ENCODE results near the gene CCDC178.

DNA sequence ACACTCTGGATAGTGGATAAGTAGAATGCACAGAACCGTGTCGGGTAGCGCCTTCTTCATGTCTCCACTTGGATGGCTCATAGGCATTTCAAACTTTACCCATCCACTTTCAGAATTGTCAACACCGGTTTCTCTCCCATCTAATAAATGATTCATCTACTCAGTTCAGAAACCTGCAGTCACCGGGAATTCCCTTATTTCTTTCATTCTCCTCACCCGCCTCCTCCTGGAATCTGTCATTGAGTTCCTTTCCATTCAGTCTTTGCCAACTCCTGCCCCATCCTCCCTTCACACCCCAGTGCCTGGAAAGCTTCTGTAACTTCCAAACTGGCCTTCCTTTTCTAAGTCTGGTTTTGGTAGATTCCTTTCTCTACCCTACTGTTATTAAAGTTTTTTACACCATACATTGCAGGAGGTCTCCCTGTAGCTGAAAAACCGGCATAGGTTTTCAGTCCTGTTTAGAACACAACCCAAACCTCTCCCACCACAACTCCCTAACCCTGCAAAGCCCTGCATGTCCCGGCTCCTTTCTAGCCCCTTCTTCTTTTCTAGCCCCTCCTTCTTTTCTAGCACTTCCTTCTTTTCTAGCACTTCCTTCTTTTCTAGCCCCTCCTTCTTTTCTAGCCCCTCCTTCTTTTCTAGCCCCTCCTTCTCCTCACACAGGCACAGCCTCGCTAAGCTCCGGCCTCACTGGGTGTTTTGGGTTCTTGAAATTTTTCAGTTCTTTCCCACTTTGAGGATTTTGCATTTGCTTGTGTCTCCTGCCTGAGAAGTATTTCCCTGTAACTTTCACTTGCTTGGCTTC lies 533.8 kb downstream of the CCDC178 start:
- TF ChIP-seq, protein P1, sequence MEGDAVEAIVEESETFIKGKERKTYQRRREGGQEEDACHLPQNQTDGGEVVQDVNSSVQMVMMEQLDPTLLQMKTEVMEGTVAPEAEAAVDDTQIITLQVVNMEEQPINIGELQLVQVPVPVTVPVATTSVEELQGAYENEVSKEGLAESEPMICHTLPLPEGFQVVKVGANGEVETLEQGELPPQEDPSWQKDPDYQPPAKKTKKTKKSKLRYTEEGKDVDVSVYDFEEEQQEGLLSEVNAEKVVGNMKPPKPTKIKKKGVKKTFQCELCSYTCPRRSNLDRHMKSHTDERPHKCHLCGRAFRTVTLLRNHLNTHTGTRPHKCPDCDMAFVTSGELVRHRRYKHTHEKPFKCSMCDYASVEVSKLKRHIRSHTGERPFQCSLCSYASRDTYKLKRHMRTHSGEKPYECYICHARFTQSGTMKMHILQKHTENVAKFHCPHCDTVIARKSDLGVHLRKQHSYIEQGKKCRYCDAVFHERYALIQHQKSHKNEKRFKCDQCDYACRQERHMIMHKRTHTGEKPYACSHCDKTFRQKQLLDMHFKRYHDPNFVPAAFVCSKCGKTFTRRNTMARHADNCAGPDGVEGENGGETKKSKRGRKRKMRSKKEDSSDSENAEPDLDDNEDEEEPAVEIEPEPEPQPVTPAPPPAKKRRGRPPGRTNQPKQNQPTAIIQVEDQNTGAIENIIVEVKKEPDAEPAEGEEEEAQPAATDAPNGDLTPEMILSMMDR (IDR thresholded peaks at IDR 0.05; ENCODE audit: insufficient read depth, low read length): no peak
- TF ChIP-seq, protein P2, sequence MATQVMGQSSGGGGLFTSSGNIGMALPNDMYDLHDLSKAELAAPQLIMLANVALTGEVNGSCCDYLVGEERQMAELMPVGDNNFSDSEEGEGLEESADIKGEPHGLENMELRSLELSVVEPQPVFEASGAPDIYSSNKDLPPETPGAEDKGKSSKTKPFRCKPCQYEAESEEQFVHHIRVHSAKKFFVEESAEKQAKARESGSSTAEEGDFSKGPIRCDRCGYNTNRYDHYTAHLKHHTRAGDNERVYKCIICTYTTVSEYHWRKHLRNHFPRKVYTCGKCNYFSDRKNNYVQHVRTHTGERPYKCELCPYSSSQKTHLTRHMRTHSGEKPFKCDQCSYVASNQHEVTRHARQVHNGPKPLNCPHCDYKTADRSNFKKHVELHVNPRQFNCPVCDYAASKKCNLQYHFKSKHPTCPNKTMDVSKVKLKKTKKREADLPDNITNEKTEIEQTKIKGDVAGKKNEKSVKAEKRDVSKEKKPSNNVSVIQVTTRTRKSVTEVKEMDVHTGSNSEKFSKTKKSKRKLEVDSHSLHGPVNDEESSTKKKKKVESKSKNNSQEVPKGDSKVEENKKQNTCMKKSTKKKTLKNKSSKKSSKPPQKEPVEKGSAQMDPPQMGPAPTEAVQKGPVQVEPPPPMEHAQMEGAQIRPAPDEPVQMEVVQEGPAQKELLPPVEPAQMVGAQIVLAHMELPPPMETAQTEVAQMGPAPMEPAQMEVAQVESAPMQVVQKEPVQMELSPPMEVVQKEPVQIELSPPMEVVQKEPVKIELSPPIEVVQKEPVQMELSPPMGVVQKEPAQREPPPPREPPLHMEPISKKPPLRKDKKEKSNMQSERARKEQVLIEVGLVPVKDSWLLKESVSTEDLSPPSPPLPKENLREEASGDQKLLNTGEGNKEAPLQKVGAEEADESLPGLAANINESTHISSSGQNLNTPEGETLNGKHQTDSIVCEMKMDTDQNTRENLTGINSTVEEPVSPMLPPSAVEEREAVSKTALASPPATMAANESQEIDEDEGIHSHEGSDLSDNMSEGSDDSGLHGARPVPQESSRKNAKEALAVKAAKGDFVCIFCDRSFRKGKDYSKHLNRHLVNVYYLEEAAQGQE (IDR thresholded peaks at IDR 0.05; ENCODE audit: insufficient replicate concordance, low read depth): no peak

Data from HL-60 (cell line).